ENCODE results near the gene DNAI7. TPM values are rescaled to one million over a fixed set of nuclear protein-coding genes. Genes with fewer than 3 reads are reported as not detected.

DNAI7 gene
- total and polyA plus RNA-seq, 2 of the 13 experiments (the other 11 are each of a cell fraction or from before 2014, with no cell fraction given): 0.04 to 0.25 TPM

DNA sequence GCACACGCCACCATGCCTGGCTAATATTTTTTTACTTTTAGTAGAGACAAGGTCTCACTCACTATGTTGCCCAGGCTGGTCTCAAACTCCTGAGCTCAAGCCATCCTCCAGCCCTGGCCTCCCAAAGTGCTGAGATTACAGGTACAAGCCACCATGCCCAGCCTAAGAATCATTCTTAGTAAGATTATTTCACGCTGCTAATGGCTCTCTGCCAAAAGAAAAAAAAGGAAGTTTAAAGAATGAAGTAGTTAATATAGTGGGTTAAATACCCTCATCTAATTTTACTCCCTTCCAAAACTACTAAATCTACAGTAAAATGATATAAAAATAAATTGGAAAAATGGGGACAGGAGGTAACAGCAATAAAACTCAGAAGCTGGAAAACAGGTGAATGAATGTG, 2.6 kb upstream of the DNAI7 start (continued):
- TF ChIP-seq, protein P1, sequence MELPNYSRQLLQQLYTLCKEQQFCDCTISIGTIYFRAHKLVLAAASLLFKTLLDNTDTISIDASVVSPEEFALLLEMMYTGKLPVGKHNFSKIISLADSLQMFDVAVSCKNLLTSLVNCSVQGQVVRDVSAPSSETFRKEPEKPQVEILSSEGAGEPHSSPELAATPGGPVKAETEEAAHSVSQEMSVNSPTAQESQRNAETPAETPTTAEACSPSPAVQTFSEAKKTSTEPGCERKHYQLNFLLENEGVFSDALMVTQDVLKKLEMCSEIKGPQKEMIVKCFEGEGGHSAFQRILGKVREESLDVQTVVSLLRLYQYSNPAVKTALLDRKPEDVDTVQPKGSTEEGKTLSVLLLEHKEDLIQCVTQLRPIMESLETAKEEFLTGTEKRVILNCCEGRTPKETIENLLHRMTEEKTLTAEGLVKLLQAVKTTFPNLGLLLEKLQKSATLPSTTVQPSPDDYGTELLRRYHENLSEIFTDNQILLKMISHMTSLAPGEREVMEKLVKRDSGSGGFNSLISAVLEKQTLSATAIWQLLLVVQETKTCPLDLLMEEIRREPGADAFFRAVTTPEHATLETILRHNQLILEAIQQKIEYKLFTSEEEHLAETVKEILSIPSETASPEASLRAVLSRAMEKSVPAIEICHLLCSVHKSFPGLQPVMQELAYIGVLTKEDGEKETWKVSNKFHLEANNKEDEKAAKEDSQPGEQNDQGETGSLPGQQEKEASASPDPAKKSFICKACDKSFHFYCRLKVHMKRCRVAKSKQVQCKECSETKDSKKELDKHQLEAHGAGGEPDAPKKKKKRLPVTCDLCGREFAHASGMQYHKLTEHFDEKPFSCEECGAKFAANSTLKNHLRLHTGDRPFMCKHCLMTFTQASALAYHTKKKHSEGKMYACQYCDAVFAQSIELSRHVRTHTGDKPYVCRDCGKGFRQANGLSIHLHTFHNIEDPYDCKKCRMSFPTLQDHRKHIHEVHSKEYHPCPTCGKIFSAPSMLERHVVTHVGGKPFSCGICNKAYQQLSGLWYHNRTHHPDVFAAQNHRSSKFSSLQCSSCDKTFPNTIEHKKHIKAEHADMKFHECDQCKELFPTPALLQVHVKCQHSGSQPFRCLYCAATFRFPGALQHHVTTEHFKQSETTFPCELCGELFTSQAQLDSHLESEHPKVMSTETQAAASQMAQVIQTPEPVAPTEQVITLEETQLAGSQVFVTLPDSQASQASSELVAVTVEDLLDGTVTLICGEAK (IDR thresholded peaks at IDR 0.05): no peak
- TF ChIP-seq, protein P1 (CRISPR knock-in tag; IDR thresholded peaks at IDR 0.05): no peak
- TF ChIP-seq ZNF431 (CRISPR knock-in tag; IDR thresholded peaks at IDR 0.05; ENCODE audit: borderline replicate concordance, low read depth) (no peak), ASH2L (IDR thresholded peaks at IDR 0.05; ENCODE audit: insufficient read length, low read depth, low read length) (no peak), ZNF879 (CRISPR knock-in tag; IDR thresholded peaks at IDR 0.05) (no peak), TMF1 (CRISPR knock-in tag; IDR thresholded peaks at IDR 0.05; ENCODE audit: low read depth) (no peak), JUNB (CRISPR knock-in tag; IDR thresholded peaks at IDR 0.05; ENCODE audit: borderline replicate concordance) (no peak), SRF (IDR thresholded peaks at IDR 0.05; ENCODE audit: low read depth, low read length) (no peak), CC2D1A (CRISPR knock-in tag; IDR thresholded peaks at IDR 0.05) (no peak)
- TF ChIP-seq, protein P2, sequence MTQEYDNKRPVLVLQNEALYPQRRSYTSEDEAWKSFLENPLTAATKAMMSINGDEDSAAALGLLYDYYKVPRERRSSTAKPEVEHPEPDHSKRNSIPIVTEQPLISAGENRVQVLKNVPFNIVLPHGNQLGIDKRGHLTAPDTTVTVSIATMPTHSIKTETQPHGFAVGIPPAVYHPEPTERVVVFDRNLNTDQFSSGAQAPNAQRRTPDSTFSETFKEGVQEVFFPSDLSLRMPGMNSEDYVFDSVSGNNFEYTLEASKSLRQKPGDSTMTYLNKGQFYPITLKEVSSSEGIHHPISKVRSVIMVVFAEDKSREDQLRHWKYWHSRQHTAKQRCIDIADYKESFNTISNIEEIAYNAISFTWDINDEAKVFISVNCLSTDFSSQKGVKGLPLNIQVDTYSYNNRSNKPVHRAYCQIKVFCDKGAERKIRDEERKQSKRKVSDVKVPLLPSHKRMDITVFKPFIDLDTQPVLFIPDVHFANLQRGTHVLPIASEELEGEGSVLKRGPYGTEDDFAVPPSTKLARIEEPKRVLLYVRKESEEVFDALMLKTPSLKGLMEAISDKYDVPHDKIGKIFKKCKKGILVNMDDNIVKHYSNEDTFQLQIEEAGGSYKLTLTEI (CRISPR knock-in tag; conservative IDR thresholded peaks at IDR 0.05): no peak
